Thyroid gland (tissue), 4 donors: ENCODE data around the gene NHLRC4.

Experiments
- POLR2A ChIP-seq, 2 donors: fragments of 450-650 bp; IDR thresholded peaks; one replicate each; pipeline ENCODE4 v1.6.1; 2017; ENCODE audit warnings: antibody characterized with exemption in 2 of 2, mild to moderate bottlenecking in 2 of 2, moderate library complexity in 1 of 2
- TF ChIP-seq, protein P1 (sequence below), 6 experiments: fragments of 200-600 bp in 3 of 6; fragments of 450-650 bp in 3 of 6; sonication (generic) in 3 of 6; IDR thresholded peaks; one replicate each; pipeline ENCODE4 v1.5.1; 2016 to 2019; ENCODE audit warnings: antibody characterized with exemption in 6 of 6, mild to moderate bottlenecking in 2 of 6, inconsistent platforms in 1 of 6, moderate library complexity in 1 of 6

DNA sequence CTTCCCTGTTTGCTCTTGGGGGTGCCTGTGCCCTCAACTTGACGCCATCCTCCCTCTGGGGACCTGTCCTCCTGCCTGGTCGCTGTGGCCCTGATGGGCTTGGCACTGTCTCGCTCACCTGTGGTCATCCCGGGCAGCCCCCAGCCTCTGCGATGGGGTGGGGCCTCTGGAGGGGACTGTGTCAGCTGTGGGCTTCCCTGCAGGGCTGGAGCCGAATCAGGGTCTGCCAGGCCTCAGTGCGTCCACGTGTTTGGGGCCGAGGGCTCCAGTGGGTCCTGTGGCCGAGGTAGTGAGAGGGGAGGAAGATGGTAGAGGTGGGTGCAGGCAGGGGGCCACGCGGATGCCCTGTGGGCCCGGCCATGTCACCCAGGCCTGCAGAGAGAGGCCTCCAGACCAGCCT, 11.0 kb downstream of the NHLRC4 start:
- TF ChIP-seq, protein P1, sequence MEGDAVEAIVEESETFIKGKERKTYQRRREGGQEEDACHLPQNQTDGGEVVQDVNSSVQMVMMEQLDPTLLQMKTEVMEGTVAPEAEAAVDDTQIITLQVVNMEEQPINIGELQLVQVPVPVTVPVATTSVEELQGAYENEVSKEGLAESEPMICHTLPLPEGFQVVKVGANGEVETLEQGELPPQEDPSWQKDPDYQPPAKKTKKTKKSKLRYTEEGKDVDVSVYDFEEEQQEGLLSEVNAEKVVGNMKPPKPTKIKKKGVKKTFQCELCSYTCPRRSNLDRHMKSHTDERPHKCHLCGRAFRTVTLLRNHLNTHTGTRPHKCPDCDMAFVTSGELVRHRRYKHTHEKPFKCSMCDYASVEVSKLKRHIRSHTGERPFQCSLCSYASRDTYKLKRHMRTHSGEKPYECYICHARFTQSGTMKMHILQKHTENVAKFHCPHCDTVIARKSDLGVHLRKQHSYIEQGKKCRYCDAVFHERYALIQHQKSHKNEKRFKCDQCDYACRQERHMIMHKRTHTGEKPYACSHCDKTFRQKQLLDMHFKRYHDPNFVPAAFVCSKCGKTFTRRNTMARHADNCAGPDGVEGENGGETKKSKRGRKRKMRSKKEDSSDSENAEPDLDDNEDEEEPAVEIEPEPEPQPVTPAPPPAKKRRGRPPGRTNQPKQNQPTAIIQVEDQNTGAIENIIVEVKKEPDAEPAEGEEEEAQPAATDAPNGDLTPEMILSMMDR (IDR thresholded peaks at IDR 0.05) = no peak
- no peak for TF ChIP-seq POLR2A (IDR thresholded peaks at IDR 0.05)
